Measurements from ENCODE around the gene INIP. TPM values are rescaled to one million over a fixed set of nuclear protein-coding genes. Genes with fewer than 3 reads are reported as not detected.
"Not testable (repeated sequence)": the region's sequence is repeated elsewhere in the genome, so short reads cannot be mapped to it uniquely, and the experiment has no call there.

Gene INIP
- total RNA-seq, 2 experiments from 2014 or later: 35.3 to 37.5 TPM

GRCh38 chr9:112689161-112689740 lies 28.7 kb downstream of the INIP start:
- ChIA-PET CTCF (no interaction called here), POLR2A (no interaction called here)

GRCh38 chr9:112680731-112681402 lies 37.0 kb downstream of the INIP start:
- CTCF ChIA-PET: no interaction called here
- POLR2A ChIA-PET: no interaction called here

GRCh38 chr9:112677040-112677439 lies 40.9 kb downstream of the INIP start:
- CTCF ChIA-PET: no interaction called here
- POLR2A ChIA-PET: no interaction called here

- CTCF ChIA-PET, POLR2A ChIA-PET: not testable (repeated sequence)
Measured at GRCh38 chr9:112673221-112673620, 44.7 kb downstream of the INIP start.

- CTCF ChIA-PET: no interaction called here
Measured at GRCh38 chr9:112670991-112671625, 46.8 kb downstream of the INIP start.

GRCh38 chr9:112669326-112669725 lies 48.6 kb downstream of the INIP start:
- ChIA-PET POLR2A (no interaction called here), CTCF (no interaction called here)

More at GRCh38 chr9:112670991-112671625, 46.8 kb downstream of the INIP start:
- POLR2A ChIA-PET: interaction anchor here (0.6 kb wide), 1 partner anchor 740 kb away, joined by 3 read pairs; no protein-coding TSS in a partner anchor

GRCh38 chr9:112665347-112665746 lies 52.6 kb downstream of the INIP start:
- CTCF ChIA-PET: no interaction called here

GRCh38 chr9:112664531-112664930 lies 53.4 kb downstream of the INIP start:
- ChIA-PET CTCF (no interaction called here), POLR2A (no interaction called here)

More at GRCh38 chr9:112665347-112665746, 52.6 kb downstream of the INIP start:
- POLR2A ChIA-PET: no interaction called here

GRCh38 chr9:112663681-112664080 lies 54.2 kb downstream of the INIP start:
- POLR2A ChIA-PET: no interaction called here
- CTCF ChIA-PET: interaction anchor here (0.6 to 0.9 kb wide), 2 partner anchors 129 to 155 kb away, joined by 3 to 4 read pairs; no protein-coding TSS in a partner anchor

- POLR2A ChIA-PET: no interaction called here
Measured at GRCh38 chr9:112659906-112660305, 58.0 kb downstream of the INIP start.

GRCh38 chr9:112655668-112656067 lies 62.2 kb downstream of the INIP start:
- CTCF ChIA-PET: interaction anchor here (0.6 kb wide), 1 partner anchor 27 kb away, joined by 4 read pairs; no protein-coding TSS in a partner anchor

More at GRCh38 chr9:112659906-112660305, 58.0 kb downstream of the INIP start:
- CTCF ChIA-PET: no interaction called here

GRCh38 chr9:112654282-112654681 lies 63.6 kb downstream of the INIP start:
- POLR2A ChIA-PET: no interaction called here
- CTCF ChIA-PET: no interaction called here

More at GRCh38 chr9:112655668-112656067, 62.2 kb downstream of the INIP start:
- POLR2A ChIA-PET: no interaction called here

- CTCF ChIA-PET: no interaction called here
- POLR2A ChIA-PET: no interaction called here
Measured at GRCh38 chr9:112648624-112649023, 69.3 kb downstream of the INIP start.

GRCh38 chr9:112647596-112647995 lies 70.3 kb downstream of the INIP start:
- CTCF ChIA-PET: no interaction called here
- POLR2A ChIA-PET: no interaction called here

GRCh38 chr9:112642126-112642525 lies 75.8 kb downstream of the INIP start:
- CTCF ChIA-PET: no interaction called here

GRCh38 chr9:112640311-112640710 lies 77.6 kb downstream of the INIP start:
- CTCF ChIA-PET: no interaction called here
- POLR2A ChIA-PET: no interaction called here

More at GRCh38 chr9:112642126-112642525, 75.8 kb downstream of the INIP start:
- POLR2A ChIA-PET: no interaction called here

Other genes with a start within 250 kb of the INIP start
- gene KIAA1958, start 231.3 kb downstream of the INIP start, total RNA-seq: 1 to 10 TPM; 7.8 to 8.2 TPM
- gene SNX30, start 32.6 kb upstream of the INIP start, total RNA-seq: 1 to 10 TPM; 3.4 to 3.7 TPM
- not detected for gene SLC46A2, start 172.8 kb upstream of the INIP start, total RNA-seq